ENCODE data around the gene TMEM132D. TPM values are rescaled to one million over a fixed set of nuclear protein-coding genes. Genes with fewer than 3 reads are reported as not detected.

TMEM132D gene
- total and polyA plus RNA-seq, 2 experiments from 2014 or later: 2.0 to 2.4 TPM

DNA sequence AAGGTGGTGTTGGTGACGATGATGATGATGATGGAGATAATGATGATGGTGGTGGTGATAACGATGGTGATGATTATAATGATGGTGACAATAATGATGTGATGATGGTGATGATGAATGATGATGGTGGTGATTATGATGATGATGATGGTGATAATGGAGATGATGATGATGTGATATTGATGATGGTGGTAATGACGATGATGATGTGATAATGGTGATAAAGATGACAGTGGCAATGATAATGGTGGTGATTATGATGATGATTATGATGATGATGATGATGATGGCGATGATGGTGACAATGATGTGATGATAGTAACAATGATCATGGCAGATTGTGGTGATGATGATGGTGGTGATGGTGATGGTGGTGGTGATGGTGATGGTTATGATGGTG, 532.6 kb downstream of the TMEM132D start:
- Histone ChIP-seq H3K36me3 (replicated peaks; ENCODE audit: insufficient read depth, low read depth) (no peaks in the 10 kb centered on the region), H4K20me1 (ENCODE audit: insufficient read depth, poor library complexity, severe bottlenecking) (no peaks in the 10 kb centered on the region)

DNA sequence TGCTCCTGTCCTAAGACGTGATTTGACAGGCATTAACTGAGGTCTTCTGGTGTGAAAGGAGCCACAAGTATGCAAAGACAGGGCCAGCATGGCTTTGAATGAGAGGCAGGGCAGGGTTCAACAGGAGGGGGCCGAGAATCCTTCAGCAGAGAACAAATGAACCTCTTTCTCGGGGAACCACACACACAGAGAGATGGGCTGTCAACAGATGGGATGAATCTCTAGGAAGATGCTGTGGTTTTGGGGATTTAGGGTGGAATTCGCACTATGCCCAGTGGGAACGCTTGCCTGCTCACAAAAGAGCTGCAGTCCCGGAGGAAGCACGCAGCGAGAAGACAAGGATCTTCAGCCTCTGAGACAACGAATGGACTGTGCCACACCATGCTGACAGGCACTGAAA, 537.2 kb downstream of the TMEM132D start:
- Histone ChIP-seq H3K36me3 (replicated peaks; ENCODE audit: insufficient read depth, low read depth) (no peaks in the 10 kb centered on the region), H2AFZ (no peak overlapping the region), H3K79me2 (no peaks in the 10 kb centered on the region), H3K4me2 (no peak overlapping the region), H3K9me3 (ENCODE audit: low read depth) (no peaks in the 10 kb centered on the region), H3K9me2 (replicated peaks; ENCODE audit: insufficient read depth) (no peaks in the 10 kb centered on the region), H4K20me1 (ENCODE audit: insufficient read depth, poor library complexity, severe bottlenecking) (no peaks in the 10 kb centered on the region), H3K4me1 (ENCODE audit: insufficient read depth) (no peaks in the 10 kb centered on the region), H3K27ac (no peak overlapping the region), H3K27me3 (no peaks in the 10 kb centered on the region), H3K4me3 (no peak overlapping the region)
- DNase-seq (ENCODE audit: low spot score): no peak
- WGBS (ENCODE audit: low lambda C conversion rate, missing lambda C conversion rate): 92% methylated on average over 9 of the region's 9 CpGs
- TF ChIP-seq, protein P1, sequence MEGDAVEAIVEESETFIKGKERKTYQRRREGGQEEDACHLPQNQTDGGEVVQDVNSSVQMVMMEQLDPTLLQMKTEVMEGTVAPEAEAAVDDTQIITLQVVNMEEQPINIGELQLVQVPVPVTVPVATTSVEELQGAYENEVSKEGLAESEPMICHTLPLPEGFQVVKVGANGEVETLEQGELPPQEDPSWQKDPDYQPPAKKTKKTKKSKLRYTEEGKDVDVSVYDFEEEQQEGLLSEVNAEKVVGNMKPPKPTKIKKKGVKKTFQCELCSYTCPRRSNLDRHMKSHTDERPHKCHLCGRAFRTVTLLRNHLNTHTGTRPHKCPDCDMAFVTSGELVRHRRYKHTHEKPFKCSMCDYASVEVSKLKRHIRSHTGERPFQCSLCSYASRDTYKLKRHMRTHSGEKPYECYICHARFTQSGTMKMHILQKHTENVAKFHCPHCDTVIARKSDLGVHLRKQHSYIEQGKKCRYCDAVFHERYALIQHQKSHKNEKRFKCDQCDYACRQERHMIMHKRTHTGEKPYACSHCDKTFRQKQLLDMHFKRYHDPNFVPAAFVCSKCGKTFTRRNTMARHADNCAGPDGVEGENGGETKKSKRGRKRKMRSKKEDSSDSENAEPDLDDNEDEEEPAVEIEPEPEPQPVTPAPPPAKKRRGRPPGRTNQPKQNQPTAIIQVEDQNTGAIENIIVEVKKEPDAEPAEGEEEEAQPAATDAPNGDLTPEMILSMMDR (IDR thresholded peaks at IDR 0.05; ENCODE audit: poor library complexity): no peak
- TF ChIP-seq EZH2phosphoT487 (IDR thresholded peaks at IDR 0.05; ENCODE audit: low read depth, severe bottlenecking, unreplicated experiment): no peak
- TF ChIP-seq EZH2 (IDR thresholded peaks at IDR 0.05; ENCODE audit: borderline replicate concordance): no peak

More for the DNA sequence above, 532.6 kb downstream of the TMEM132D start:
- peaks cover 4% of the 10 kb centered on the region for H3K4me1 ChIP-seq (ENCODE audit: insufficient read depth)
- no peak overlapping the region for H3K4me3 ChIP-seq
- TF ChIP-seq EZH2phosphoT487 (IDR thresholded peaks at IDR 0.05; ENCODE audit: low read depth, severe bottlenecking, unreplicated experiment): no peak
- TF ChIP-seq EZH2 (IDR thresholded peaks at IDR 0.05; ENCODE audit: borderline replicate concordance): no peak
- TF ChIP-seq, protein P1 (IDR thresholded peaks at IDR 0.05; ENCODE audit: poor library complexity): no peak
- no peaks in the 10 kb centered on the region for H3K9me3 ChIP-seq (ENCODE audit: low read depth)
- no peak overlapping the region for H2AFZ ChIP-seq
- no peak for DNase-seq (ENCODE audit: low spot score)
- H3K27ac ChIP-seq: no peak overlapping the region
- 79% methylated on average over 4 of the region's 4 CpGs for WGBS (ENCODE audit: low lambda C conversion rate, missing lambda C conversion rate)
- H3K4me2 ChIP-seq: no peak overlapping the region
- no peaks in the 10 kb centered on the region for H3K27me3 ChIP-seq
- H3K9me2 ChIP-seq (replicated peaks; ENCODE audit: insufficient read depth): no peaks in the 10 kb centered on the region
- no peaks in the 10 kb centered on the region for H3K79me2 ChIP-seq

DNA sequence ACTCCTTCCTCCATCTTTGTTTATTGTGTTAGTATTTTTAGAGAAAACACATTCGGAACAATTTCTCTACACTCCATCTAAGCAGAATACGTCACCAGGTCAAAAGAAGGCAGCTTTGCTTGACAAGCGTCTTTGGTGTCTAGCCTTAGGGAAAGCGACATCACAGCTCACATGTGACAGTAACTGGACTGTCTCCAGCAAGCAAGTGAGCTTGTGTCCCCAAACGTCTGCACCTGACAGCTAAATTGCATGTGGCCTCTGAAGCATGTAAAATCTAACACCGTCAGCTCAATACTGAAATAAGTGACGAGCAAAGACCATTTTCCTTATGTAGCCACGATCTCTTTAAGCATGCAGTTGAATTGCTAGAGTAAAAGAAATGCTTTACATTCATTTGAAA, 540.8 kb downstream of the TMEM132D start:
- H3K27me3 ChIP-seq: no peaks in the 10 kb centered on the region
- H3K27ac ChIP-seq: no peak overlapping the region
- H3K79me2 ChIP-seq: no peaks in the 10 kb centered on the region
- H3K9me2 ChIP-seq (replicated peaks; ENCODE audit: insufficient read depth): no peaks in the 10 kb centered on the region
- no peak overlapping the region for H3K4me3 ChIP-seq
- H2AFZ ChIP-seq: no peak overlapping the region
- 75% methylated on average over 8 of the region's 8 CpGs for WGBS (ENCODE audit: low lambda C conversion rate, missing lambda C conversion rate)
- no peaks in the 10 kb centered on the region for H3K4me1 ChIP-seq (ENCODE audit: insufficient read depth)
- H3K36me3 ChIP-seq (replicated peaks; ENCODE audit: insufficient read depth, low read depth): no peaks in the 10 kb centered on the region
- no peaks in the 10 kb centered on the region for H3K9me3 ChIP-seq (ENCODE audit: low read depth)
- TF ChIP-seq EZH2phosphoT487 (IDR thresholded peaks at IDR 0.05; ENCODE audit: low read depth, severe bottlenecking, unreplicated experiment): no peak
- TF ChIP-seq EZH2 (IDR thresholded peaks at IDR 0.05; ENCODE audit: borderline replicate concordance): no peak
- TF ChIP-seq, protein P1 (IDR thresholded peaks at IDR 0.05; ENCODE audit: poor library complexity): no peak
- DNase-seq (ENCODE audit: low spot score): no peak
- no peaks in the 10 kb centered on the region for H4K20me1 ChIP-seq (ENCODE audit: insufficient read depth, poor library complexity, severe bottlenecking)
- no peak overlapping the region for H3K4me2 ChIP-seq

DNA sequence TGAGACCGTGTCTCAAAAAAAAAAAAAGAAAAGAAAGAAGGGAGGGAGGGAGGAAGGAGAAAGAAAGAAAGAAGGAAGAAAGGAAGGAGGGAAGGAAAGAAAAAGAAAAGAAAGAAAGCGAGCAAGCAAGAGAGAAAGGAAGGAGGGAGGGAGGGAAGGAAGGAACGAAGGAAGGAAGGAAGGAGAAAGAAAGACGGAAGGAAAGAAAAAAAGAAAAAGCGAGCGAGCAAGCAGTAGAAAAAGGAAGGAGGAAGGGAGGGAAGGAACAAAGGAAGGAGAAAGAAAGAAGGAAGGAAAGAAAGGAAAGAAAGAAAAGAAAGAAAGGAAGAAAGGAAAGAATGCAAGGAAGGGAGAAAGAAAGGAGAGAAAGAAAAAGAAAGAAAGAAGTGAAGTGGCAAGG, 546.6 kb downstream of the TMEM132D start:
- 81% methylated on average over 4 of the region's 6 CpGs for WGBS (ENCODE audit: low lambda C conversion rate, missing lambda C conversion rate)
- Histone ChIP-seq H3K4me3 (no peak overlapping the region), H4K20me1 (ENCODE audit: insufficient read depth, poor library complexity, severe bottlenecking) (no peaks in the 10 kb centered on the region), H3K4me1 (ENCODE audit: insufficient read depth) (no peaks in the 10 kb centered on the region), H2AFZ (no peak overlapping the region), H3K27me3 (no peaks in the 10 kb centered on the region), H3K27ac (no peak overlapping the region), H3K4me2 (no peak overlapping the region), H3K9me3 (ENCODE audit: low read depth) (no peaks in the 10 kb centered on the region), H3K9me2 (replicated peaks; ENCODE audit: insufficient read depth) (no peaks in the 10 kb centered on the region), H3K36me3 (replicated peaks; ENCODE audit: insufficient read depth, low read depth) (no peaks in the 10 kb centered on the region), H3K79me2 (no peaks in the 10 kb centered on the region)
- TF ChIP-seq, protein P1 (IDR thresholded peaks at IDR 0.05; ENCODE audit: poor library complexity): no peak
- TF ChIP-seq EZH2phosphoT487 (IDR thresholded peaks at IDR 0.05; ENCODE audit: low read depth, severe bottlenecking, unreplicated experiment): no peak
- TF ChIP-seq EZH2 (IDR thresholded peaks at IDR 0.05; ENCODE audit: borderline replicate concordance): no peak
- DNase-seq (ENCODE audit: low spot score): no peak
